HG03135 (cell line): ENCODE measurements around the gene PHPT1.
"Not testable (repeated sequence)": the region's sequence is repeated elsewhere in the genome, so short reads cannot be mapped to it uniquely, and the experiment has no call there.

ENCODE experiments used
- ATAC-seq: cut with Tn5 transposase; IDR thresholded peaks from one replicate; pipeline ENCODE4 v1.9.1; 2021; ENCODE audit warnings: mild to moderate bottlenecking, moderate library complexity; ENCODE audit not compliant: unreplicated experiment

Gene PHPT1

GRCh38 chr9:136849038-136849959 lies at the start of gene PHPT1:
Gene PHPT1, plus strand, starts transcription at chr9:136849409. Its CDS starts 22 bp downstream, at chr9:136849431.
- peak; percentile 76 for ATAC-seq

GRCh38 chr9:136799854-136800657 lies 49.2 kb upstream of the PHPT1 start:
- no peak for ATAC-seq

GRCh38 chr9:136802321-136802720 lies 46.9 kb upstream of the PHPT1 start:
- ATAC-seq, result no peak

- not testable (repeated sequence) for ATAC-seq
These were observed 46.1 kb upstream of the PHPT1 start for GRCh38 chr9:136803009-136803550.

- no peak for ATAC-seq
These were observed 45.4 kb upstream of the PHPT1 start for GRCh38 chr9:136803551-136804508.

GRCh38 chr9:136804509-136805206 lies 44.6 kb upstream of the PHPT1 start:
- no peak for ATAC-seq

- no peak for ATAC-seq
These were observed 43.9 kb upstream of the PHPT1 start for GRCh38 chr9:136805207-136805740.

GRCh38 chr9:136806067-136806466 lies 43.1 kb upstream of the PHPT1 start:
- ATAC-seq, result no peak

GRCh38 chr9:136806631-136807201 lies 42.5 kb upstream of the PHPT1 start:
- ATAC-seq, result no peak

GRCh38 chr9:136807281-136808074 lies 41.7 kb upstream of the PHPT1 start, which contains the start of gene RABL6:
Gene RABL6, plus strand, starts transcription at chr9:136807948. Its CDS starts 249 bp downstream, at chr9:136808197.
- peak; percentile 58 for ATAC-seq

GRCh38 chr9:136808075-136808805 lies 41.0 kb upstream of the PHPT1 start:
- peak; percentile 26 for ATAC-seq

GRCh38 chr9:136808806-136809158 lies 40.4 kb upstream of the PHPT1 start:
- no peak for ATAC-seq

GRCh38 chr9:136814725-136815421 lies 34.3 kb upstream of the PHPT1 start:
- no peak for ATAC-seq

- no peak for ATAC-seq
These were observed 33.8 kb upstream of the PHPT1 start for GRCh38 chr9:136815422-136815782.

GRCh38 chr9:136820971-136821825 lies 28.0 kb upstream of the PHPT1 start:
- ATAC-seq, result no peak
